Cardiac fibroblast (primary cell): ENCODE results near the gene LY6G6C.

ENCODE experiments used
- DNase-seq, 2 donors: peaks; one replicate each; pipeline versions ENCODE4 v3.0.0 to v3.0.0-alpha.2; 2010; ENCODE audit warnings: low read depth in 2 of 2
- H3K4me3 ChIP-seq, 2 donors: replicated peaks in 1 of 2; 1 replicate in 1 of 2; 2 replicates in 1 of 2; pipeline ENCODE4 v1.5.1; 2011; ENCODE audit warnings: low read depth in 2 of 2, low read length in 2 of 2, mild to moderate bottlenecking in 2 of 2, moderate library complexity in 1 of 2
- TF ChIP-seq, protein P1 (sequence below): IDR thresholded peaks from one replicate; pipeline ENCODE4 v1.5.1; 2011; ENCODE audit warnings: low read depth, mild to moderate bottlenecking, low read length, inconsistent platforms

The LY6G6C gene

DNA sequence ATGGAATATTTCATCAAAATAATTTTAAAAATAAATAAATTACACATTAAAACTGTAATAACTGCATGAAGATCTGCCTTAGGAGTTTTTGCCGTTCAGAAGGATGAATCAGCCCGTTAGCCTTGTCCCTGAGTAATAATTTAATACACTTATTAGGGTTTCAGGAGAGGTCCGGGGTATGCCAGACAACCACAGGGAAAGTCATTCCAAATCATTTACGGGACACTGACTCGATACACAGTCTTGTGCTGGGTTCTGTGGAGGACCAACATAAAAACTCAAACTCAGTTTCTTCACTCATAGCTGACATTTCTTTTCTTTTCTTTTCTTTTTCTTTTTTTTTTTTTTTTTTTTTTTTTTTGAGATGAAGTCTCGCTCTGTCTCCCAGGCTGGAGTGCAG is 15.6 kb downstream of the LY6G6C start:
- DNase-seq, result no peak
- TF ChIP-seq, protein P1, sequence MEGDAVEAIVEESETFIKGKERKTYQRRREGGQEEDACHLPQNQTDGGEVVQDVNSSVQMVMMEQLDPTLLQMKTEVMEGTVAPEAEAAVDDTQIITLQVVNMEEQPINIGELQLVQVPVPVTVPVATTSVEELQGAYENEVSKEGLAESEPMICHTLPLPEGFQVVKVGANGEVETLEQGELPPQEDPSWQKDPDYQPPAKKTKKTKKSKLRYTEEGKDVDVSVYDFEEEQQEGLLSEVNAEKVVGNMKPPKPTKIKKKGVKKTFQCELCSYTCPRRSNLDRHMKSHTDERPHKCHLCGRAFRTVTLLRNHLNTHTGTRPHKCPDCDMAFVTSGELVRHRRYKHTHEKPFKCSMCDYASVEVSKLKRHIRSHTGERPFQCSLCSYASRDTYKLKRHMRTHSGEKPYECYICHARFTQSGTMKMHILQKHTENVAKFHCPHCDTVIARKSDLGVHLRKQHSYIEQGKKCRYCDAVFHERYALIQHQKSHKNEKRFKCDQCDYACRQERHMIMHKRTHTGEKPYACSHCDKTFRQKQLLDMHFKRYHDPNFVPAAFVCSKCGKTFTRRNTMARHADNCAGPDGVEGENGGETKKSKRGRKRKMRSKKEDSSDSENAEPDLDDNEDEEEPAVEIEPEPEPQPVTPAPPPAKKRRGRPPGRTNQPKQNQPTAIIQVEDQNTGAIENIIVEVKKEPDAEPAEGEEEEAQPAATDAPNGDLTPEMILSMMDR, result no peak
- no peak overlapping the region for H3K4me3 ChIP-seq

DNA sequence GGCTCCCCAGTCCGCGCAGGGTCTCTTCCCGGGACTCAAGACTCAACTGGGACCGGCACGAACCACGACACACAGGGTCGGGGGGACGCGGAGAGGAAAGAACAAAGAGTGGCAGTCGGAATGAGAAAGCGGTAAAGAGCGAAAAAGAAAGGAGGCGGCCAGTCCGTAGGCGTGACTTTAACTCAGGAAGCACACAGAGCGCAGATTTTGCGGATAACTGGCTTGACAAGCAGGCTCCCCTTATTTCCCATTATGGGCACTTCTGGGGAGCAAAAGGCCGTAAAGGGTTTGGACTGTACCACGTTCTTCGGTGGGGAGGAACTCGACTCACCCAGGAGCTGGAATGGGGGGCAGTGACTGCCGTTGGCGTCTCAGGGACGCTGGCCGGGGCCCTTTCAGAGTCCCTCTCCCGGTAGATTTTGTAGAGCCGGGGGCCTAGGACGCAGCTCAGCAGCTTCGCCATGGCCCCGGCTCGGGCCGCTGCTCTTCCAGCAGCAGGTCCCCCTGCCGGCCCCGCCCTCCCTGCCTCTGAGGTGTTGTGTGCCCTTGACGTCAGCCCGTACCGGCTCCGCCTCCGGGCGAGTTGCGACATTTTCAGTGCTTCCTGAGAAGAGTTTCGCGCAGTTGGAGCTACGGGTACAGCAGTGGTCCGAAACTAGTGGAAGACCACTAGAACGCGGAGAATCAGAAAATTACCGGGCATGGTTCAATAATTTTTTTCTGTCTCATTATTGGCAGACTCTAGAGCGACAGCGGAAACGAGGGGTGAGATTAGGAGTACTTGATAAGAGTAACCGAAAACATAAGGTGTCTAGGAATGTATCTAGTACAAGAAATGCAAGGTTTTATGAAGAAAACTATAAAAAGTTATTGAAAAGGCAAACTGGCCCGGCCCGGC is 18.5 kb downstream of the LY6G6C start, which contains the start of gene ABHD16A:
ABHD16A (minus strand) TSS at position 506 of the 898 bp plus-strand sequence; CDS start at position 463, 43 bp downstream.
- TF ChIP-seq, protein P1, result no peak
- peak within 1 kb of the TSS; percentile 86 to 93 for H3K4me3 ChIP-seq

DNA sequence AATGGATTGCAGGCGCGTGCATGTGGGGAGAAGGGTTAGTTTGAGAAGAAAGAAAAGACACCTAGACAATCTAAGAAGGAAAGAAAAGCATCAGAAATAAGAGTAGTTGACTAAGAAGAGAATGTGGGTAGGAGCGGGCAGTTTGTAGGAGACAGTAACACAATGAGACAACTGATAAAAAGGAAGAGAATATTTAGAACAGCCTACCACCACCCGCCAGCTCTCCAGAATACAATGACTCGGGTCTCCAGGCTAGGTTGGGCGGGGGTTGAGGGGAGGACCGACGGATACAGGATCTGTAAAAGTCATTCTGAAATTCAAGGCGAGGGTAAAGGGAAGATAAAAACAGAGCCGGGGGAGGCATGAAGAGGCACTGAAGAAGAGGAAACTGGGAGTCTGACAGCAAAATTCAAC is 19.1 kb downstream of the LY6G6C start:
- TF ChIP-seq, protein P1, result no peak
- peak in 1 of 2 donors; percentile 24 for DNase-seq
- H3K4me3 ChIP-seq, result peak overlapping the region; percentile 86 to 93

More for the DNA sequence above, 18.5 kb downstream of the LY6G6C start, which contains the start of gene ABHD16A:
- peak; percentile 99 for DNase-seq

DNA sequence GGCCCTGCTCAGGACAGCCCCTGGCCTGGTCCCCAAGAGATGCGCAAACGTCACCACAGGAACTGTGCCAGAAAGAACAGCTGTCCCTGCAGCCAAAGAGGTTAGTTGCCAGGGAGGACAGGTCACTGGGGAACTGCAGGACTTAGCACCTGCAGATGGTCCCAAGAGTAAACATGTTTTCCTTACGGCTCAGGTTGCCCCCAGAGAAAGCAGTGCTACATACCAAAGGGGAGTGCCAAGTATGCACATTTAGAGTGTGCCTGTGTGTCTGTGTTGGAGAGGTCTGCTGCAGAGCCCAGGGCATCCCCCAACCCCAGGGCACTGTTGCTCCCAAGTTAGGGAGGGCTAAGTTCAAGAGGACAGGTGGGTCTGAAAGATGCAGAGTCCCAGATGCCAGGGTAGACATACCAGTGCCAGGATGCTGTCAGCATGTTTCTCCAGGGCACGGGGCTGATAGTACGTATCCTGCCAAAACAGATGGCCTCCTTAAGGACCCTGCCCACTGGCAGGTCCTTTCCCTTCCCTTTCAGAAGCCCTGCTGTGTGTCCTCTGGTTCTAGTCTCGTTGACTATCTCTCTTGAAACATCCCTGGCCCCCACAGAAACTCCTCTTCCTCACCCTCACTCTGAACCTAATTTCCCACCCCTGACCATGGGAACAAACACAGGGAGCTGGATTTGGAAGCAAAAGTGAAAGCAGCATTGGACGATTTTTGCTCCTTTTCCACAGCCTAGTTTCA is 19.7 kb downstream of the LY6G6C start:
- TF ChIP-seq, protein P1, result no peak
- DNase-seq, result peak in 1 of 2 donors; percentile 33

DNA sequence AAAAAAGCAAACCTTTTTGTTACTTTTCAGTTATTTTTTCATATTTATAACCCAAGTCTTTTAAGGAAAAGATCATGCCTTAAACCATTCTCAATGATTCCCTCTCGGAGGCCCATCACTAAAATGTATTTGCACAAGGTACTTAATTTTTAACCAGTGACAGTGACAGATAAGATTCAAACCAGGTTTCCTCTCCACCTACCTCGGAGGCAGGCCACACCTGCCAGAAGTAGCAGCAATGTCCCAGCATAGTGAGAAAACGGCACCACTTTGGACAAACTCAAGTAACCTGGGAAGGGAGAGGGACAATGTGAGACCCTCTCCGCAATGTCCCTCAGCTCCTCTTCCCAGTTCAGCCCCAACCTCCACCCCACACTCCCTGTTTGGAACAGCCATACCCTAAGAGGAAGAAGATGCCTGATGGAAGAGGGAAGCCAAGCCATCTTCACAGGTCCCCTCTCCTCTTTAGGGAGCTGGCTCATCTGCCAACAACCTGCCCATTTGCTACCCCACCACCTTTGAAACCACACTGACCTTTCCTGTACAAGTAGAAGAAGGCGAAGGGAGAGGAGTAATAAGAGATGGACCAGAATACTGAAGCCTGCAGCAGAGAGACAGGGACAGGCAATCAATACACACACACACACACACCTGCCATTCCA is 20.7 kb downstream of the LY6G6C start:
- TF ChIP-seq, protein P1, result no peak
- no peak for DNase-seq
- H3K4me3 ChIP-seq, result no peak overlapping the region

More for the DNA sequence above, 19.7 kb downstream of the LY6G6C start:
- H3K4me3 ChIP-seq, result peak overlapping the region; percentile 86 to 93

DNA sequence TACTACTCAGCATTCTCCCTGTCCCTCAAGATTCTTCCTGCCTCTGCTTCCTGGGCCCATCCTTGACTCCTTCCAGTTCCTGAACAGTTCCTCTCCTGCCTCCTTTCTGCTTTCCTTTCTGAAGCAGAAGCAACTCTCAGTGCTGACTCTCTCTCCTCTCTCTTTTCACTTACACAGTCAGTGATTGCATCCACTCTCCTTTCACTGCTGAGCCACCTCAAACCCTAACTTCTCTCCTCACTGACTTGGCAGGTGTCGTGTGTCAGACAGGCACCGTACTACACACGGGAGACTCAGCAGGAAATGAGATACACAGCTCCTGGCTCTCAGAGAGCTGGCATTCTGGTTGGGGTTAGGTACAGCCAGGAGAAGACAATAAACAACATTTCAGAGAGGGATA is 24.0 kb downstream of the LY6G6C start:
- peak in 1 of 2 donors; percentile 13 for DNase-seq
- H3K4me3 ChIP-seq, result no peak overlapping the region
- TF ChIP-seq, protein P1, result no peak
